Stimulated activated CD8-positive, alpha-beta memory T cell treated with anti-CD3 and anti-CD28 coated beads, Interleukin-12 subunit alpha, Interleukin-12 subunit beta, amount 100 ng/mL, for 24 hours (primary cell): ENCODE results near the gene FAM234B.
"Not testable (repeated sequence)": the region's sequence is repeated elsewhere in the genome, so short reads cannot be mapped to it uniquely, and the experiment has no call there.

ENCODE experiments used
- DNase-seq: peaks from one replicate; pipeline ENCODE4 v3.0.0-alpha.2; 2020; ENCODE audit errors: extremely low read depth

FAM234B gene

GRCh38 chr12:13060581-13060980, 16.4 kb downstream of the FAM234B start:
- no peak for DNase-seq

GRCh38 chr12:13061377-13061776, 17.2 kb downstream of the FAM234B start:
- DNase-seq: no peak

- DNase-seq: no peak
These were observed 18.5 kb downstream of the FAM234B start for GRCh38 chr12:13062669-13063068.

- DNase-seq: no peak
These were observed 21.8 kb downstream of the FAM234B start for GRCh38 chr12:13066014-13066413.

- DNase-seq: no peak
These were observed 22.3 kb downstream of the FAM234B start for GRCh38 chr12:13066459-13066858.

GRCh38 chr12:13067322-13067721, 23.1 kb downstream of the FAM234B start:
- DNase-seq: no peak

- DNase-seq: no peak
These were observed 25.2 kb downstream of the FAM234B start for GRCh38 chr12:13069380-13069779.

GRCh38 chr12:13071305-13072280, 27.4 kb downstream of the FAM234B start:
- no peak for DNase-seq

GRCh38 chr12:13073173-13073572, 29.0 kb downstream of the FAM234B start:
- no peak for DNase-seq

GRCh38 chr12:13074396-13075117, 30.4 kb downstream of the FAM234B start:
- DNase-seq: no peak

GRCh38 chr12:13075118-13075480, 30.9 kb downstream of the FAM234B start:
- DNase-seq: no peak

GRCh38 chr12:13075786-13076570, 31.8 kb downstream of the FAM234B start:
- DNase-seq: no peak

GRCh38 chr12:13079440-13079906, 35.3 kb downstream of the FAM234B start:
- no peak for DNase-seq

- DNase-seq: no peak
These were observed 36.1 kb downstream of the FAM234B start for GRCh38 chr12:13080266-13080665.

- DNase-seq: no peak
These were observed 38.7 kb downstream of the FAM234B start for GRCh38 chr12:13082861-13083260.

GRCh38 chr12:13083638-13084037, 39.5 kb downstream of the FAM234B start:
- not testable (repeated sequence) for DNase-seq

GRCh38 chr12:13084898-13085640, 40.9 kb downstream of the FAM234B start:
- DNase-seq: no peak

- DNase-seq: no peak
These were observed 41.9 kb downstream of the FAM234B start for GRCh38 chr12:13085968-13086686.

- no peak for DNase-seq
These were observed 43.6 kb downstream of the FAM234B start for GRCh38 chr12:13087766-13088165.

- DNase-seq: no peak
These were observed 44.3 kb downstream of the FAM234B start for GRCh38 chr12:13088496-13088895.

- DNase-seq: no peak
These were observed 45.9 kb downstream of the FAM234B start for GRCh38 chr12:13090054-13090453.
